H9 (cell line): Measurements from ENCODE around the gene NACA. TPM values are rescaled to one million over a fixed set of nuclear protein-coding genes. Genes with fewer than 3 reads are reported as not detected.

ENCODE experiments used
- DNase-seq: peaks from one replicate; pipeline ENCODE4 v3.0.0-alpha.2; 2017
- H2AFZ ChIP-seq: one replicate; pipeline ENCODE4 v1.6.1; 2013; ENCODE audit warnings: mild to moderate bottlenecking, low read length, control low read depth, moderate library complexity
- H2AK5ac ChIP-seq: 2 replicates; pipeline ENCODE4 v1.6.1; 2013; ENCODE audit warnings: low read length, control low read depth, mixed read lengths; ENCODE audit not compliant: insufficient read length
- H2BK120ac ChIP-seq: one replicate; pipeline ENCODE4 v1.6.1; 2013; ENCODE audit warnings: low read depth, mild to moderate bottlenecking, low read length, control low read depth, inconsistent platforms; ENCODE audit not compliant: poor library complexity, severe bottlenecking
- H2BK12ac ChIP-seq: 2 replicates; pipeline ENCODE4 v1.6.1; 2013; ENCODE audit warnings: low read length, control low read depth, mixed read lengths, low read depth; ENCODE audit not compliant: insufficient read length
- H2BK15ac ChIP-seq: 2 replicates; pipeline ENCODE4 v1.6.1; 2013; ENCODE audit warnings: low read depth, low read length, control low read depth
- H2BK20ac ChIP-seq: one replicate; pipeline ENCODE4 v1.6.1; 2013; ENCODE audit warnings: low read depth, mild to moderate bottlenecking, low read length, control low read depth, inconsistent platforms; ENCODE audit not compliant: poor library complexity, severe bottlenecking
- H2BK5ac ChIP-seq: 2 replicates; pipeline ENCODE4 v1.6.1; 2013; ENCODE audit warnings: low read length, control low read depth, mixed read lengths; ENCODE audit not compliant: insufficient read length
- H3K14ac ChIP-seq: 2 replicates; pipeline ENCODE4 v1.6.1; 2013; ENCODE audit warnings: low read length, control low read depth; ENCODE audit not compliant: insufficient read depth
- H3K18ac ChIP-seq: 2 replicates; pipeline ENCODE4 v1.6.1; 2013; ENCODE audit warnings: low read depth, mild to moderate bottlenecking, mixed read lengths, low read length, control low read depth; ENCODE audit not compliant: insufficient read length
- H3K23ac ChIP-seq: 2 replicates; pipeline ENCODE4 v1.6.1; 2013; ENCODE audit warnings: low read length, control low read depth, mixed read lengths, low read depth; ENCODE audit not compliant: insufficient read length
- H3K23me2 ChIP-seq: 2 replicates; pipeline ENCODE4 v1.6.1; 2013; ENCODE audit warnings: low read depth, mild to moderate bottlenecking, mixed read lengths, low read length, control low read depth; ENCODE audit not compliant: insufficient read length, poor library complexity, severe bottlenecking
- H3K27ac ChIP-seq: 2 replicates; pipeline ENCODE4 v1.5.1; 2013; ENCODE audit warnings: low read length, control low read depth, mixed read lengths, low read depth; ENCODE audit not compliant: insufficient read length
- H3K27me3 ChIP-seq: 2 replicates; pipeline ENCODE4 v1.6.1; 2013; ENCODE audit warnings: low read length, control low read depth, inconsistent platforms; ENCODE audit not compliant: insufficient read depth
- H3K4ac ChIP-seq: 2 replicates; pipeline ENCODE4 v1.6.1; 2013; ENCODE audit warnings: low read depth, mild to moderate bottlenecking, control low read depth, inconsistent platforms, low read length, moderate library complexity
- H3K4me1 ChIP-seq: 2 replicates; pipeline ENCODE4 v1.6.1; 2013; ENCODE audit warnings: low read length, control low read depth, inconsistent platforms; ENCODE audit not compliant: insufficient read depth
- H3K4me2 ChIP-seq: 2 replicates; pipeline ENCODE4 v1.6.1; 2013; ENCODE audit warnings: low read length, control low read depth, mixed read lengths; ENCODE audit not compliant: insufficient read length, insufficient read depth
- H3K56ac ChIP-seq: 2 replicates; pipeline ENCODE4 v1.6.1; 2013; ENCODE audit warnings: low read depth, mild to moderate bottlenecking, mixed read lengths, low read length, control low read depth; ENCODE audit not compliant: insufficient read length
- H3K79me1 ChIP-seq: 2 replicates; pipeline ENCODE4 v1.6.1; 2013; ENCODE audit warnings: low read depth, mild to moderate bottlenecking, moderate library complexity, low read length, control low read depth, inconsistent platforms; ENCODE audit not compliant: insufficient read depth, poor library complexity, severe bottlenecking
- H3K79me2 ChIP-seq: 2 replicates; pipeline ENCODE4 v1.6.1; 2013; ENCODE audit warnings: low read length, control low read depth, inconsistent platforms; ENCODE audit not compliant: insufficient read depth
- H3K9ac ChIP-seq: 2 replicates; pipeline ENCODE4 v1.6.1; 2013; ENCODE audit warnings: low read length, control low read depth, mixed read lengths; ENCODE audit not compliant: insufficient read length; ENCODE audit errors: extremely low read depth
- H3K9me3 ChIP-seq: one replicate; pipeline ENCODE4 v1.6.1; 2013; ENCODE audit warnings: low read depth, low read length, inconsistent platforms; ENCODE audit not compliant: control insufficient read depth
- H3T11ph ChIP-seq: one replicate; pipeline ENCODE4 v1.6.1; 2013; ENCODE audit warnings: mild to moderate bottlenecking, low read length, control low read depth, inconsistent platforms
- H4K20me1 ChIP-seq: one replicate; pipeline ENCODE4 v1.6.1; 2013; ENCODE audit not compliant: control insufficient read depth, insufficient read length, insufficient read depth
- H4K5ac ChIP-seq: 2 replicates; pipeline ENCODE4 v1.6.1; 2013; ENCODE audit warnings: low read depth, mild to moderate bottlenecking, mixed read lengths, low read length, control low read depth; ENCODE audit not compliant: insufficient read length
- H4K8ac ChIP-seq: replicated peaks from 2 replicates; pipeline ENCODE4 v1.6.1; 2013; ENCODE audit warnings: low read length, control low read depth, mixed read lengths, low read depth; ENCODE audit not compliant: insufficient read length
- H4K91ac ChIP-seq: 2 replicates; pipeline ENCODE4 v1.6.1; 2013; ENCODE audit warnings: low read depth, mild to moderate bottlenecking, moderate library complexity, mixed read lengths, low read length, control low read depth; ENCODE audit not compliant: insufficient read length
- H3K27ac Mint-ChIP-seq, 3 experiments: 2 replicates in 2 of 3; 3 replicates in 1 of 3; pipeline ENCODE4 v1.8.0; 2020 to 2021; ENCODE audit warnings: mixed read lengths in 3 of 3, mild to moderate bottlenecking in 1 of 3, moderate library complexity in 1 of 3
- H3K27me3 Mint-ChIP-seq: 2 replicates; pipeline ENCODE4 v1.8.0; 2021; ENCODE audit warnings: low read depth, mild to moderate bottlenecking, moderate library complexity, mixed read lengths
- H3K36me3 Mint-ChIP-seq, 3 experiments: 2 replicates in 2 of 3; 3 replicates in 1 of 3; pipeline ENCODE4 v1.8.0; 2020 to 2021; ENCODE audit warnings: low read depth in 3 of 3, mixed read lengths in 3 of 3; ENCODE audit not compliant: insufficient read depth in 1 of 3
- H3K4me1 Mint-ChIP-seq, 2 experiments: 2 replicates each; pipeline ENCODE4 v1.8.0; 2020; ENCODE audit warnings: mixed read lengths in 2 of 2
- H3K4me3 Mint-ChIP-seq, 2 experiments: 2 replicates in 1 of 2; 3 replicates in 1 of 2; pipeline ENCODE4 v1.8.0; 2020 to 2021; ENCODE audit warnings: mild to moderate bottlenecking in 2 of 2, mixed read lengths in 2 of 2, moderate library complexity in 1 of 2
- H3K9me3 Mint-ChIP-seq, 2 experiments: 2 replicates in 1 of 2; 3 replicates in 1 of 2; pipeline ENCODE4 v1.8.0; 2020; ENCODE audit warnings: mild to moderate bottlenecking in 2 of 2, mixed read lengths in 2 of 2, moderate library complexity in 1 of 2
- WGBS: extraction: QIAGEN DNeasy Blood & Tissue Kit; methylation state at CpG from one replicate; pipeline ENCODE4 v1.1.7; 2013; ENCODE audit warnings: missing lambda C conversion rate, low lambda C conversion rate, mixed read lengths; ENCODE audit not compliant: insufficient read length; ENCODE audit errors: extremely low coverage; 5-methylcytosine and 5-hydroxymethylcytosine counted together
- total RNA-seq: library from RNA; stranded (reverse); gene quantifications from 2 replicates; pipeline ENCODE4 v1.2.1, GENCODE V29; 2021
- TF ChIP-seq, protein P1 (sequence below): fragments of 200-600 bp; sonication (generic); conservative IDR thresholded peaks from 3 replicates; pipeline ENCODE4 v1.8.0; 2021; ENCODE audit warnings: antibody characterized with exemption, mild to moderate bottlenecking

The NACA gene
- total RNA-seq, 1 experiment from 2014 or later = 1,204 TPM

DNA sequence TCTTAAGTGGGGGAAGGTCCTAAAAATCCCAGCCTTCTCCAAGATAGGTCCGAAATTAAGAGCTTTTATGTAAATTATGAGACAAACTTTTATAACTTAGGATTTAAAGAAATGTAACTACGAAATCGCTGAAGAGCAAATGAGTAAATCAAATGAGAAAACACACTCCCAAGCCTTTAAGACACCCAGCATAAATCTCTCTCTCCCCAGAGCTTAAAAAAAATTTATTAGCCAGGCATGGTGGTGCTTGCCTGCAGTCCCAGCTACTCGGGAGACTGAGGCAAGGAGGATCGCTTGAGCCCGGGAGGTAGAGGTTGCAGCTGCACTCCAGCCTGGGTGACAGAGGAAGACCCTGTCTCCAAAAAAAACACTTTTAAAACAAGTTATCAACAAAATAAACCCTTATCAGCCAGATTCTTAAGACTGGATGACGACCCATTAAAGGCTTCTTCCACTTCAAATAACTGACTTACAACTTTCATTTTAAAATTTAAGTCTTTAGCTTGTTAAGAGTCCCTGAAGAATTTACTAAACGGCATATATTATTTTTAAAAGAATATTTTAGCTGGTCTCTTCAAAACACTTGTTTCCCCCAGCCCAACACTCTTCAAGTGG lies 40.2 kb downstream of the NACA start:
- Histone ChIP-seq H2AK5ac (no peak overlapping the region), H4K5ac (no peak overlapping the region), H4K8ac (no peak overlapping the region), H3K56ac (no peak overlapping the region), H3K23ac (no peak overlapping the region), H4K20me1 (no peaks in the 10 kb centered on the region), H3K27me3 (no peaks in the 10 kb centered on the region), H3K79me1 (no peaks in the 10 kb centered on the region), H3K18ac (no peak overlapping the region), H3K9ac (no peak overlapping the region), H3K9me3 (no peaks in the 10 kb centered on the region), H4K91ac (no peak overlapping the region), H3K27ac (no peak overlapping the region), H3T11ph (no peak overlapping the region), H2AFZ (no peak overlapping the region), H2BK20ac (no peak overlapping the region), H2BK15ac (no peak overlapping the region), H3K79me2 (peaks cover 70% of the 10 kb centered on the region; the same call in 1 of the 2 replicates), H3K23me2 (peaks cover 8% of the 10 kb centered on the region), H3K4ac (no peak overlapping the region), H3K4me1 (no peaks in the 10 kb centered on the region), H3K4me2 (peak overlapping the region; percentile 14), H2BK5ac (no peak overlapping the region), H3K14ac (no peak overlapping the region), H2BK12ac (no peak overlapping the region), H2BK120ac (no peak overlapping the region)
- Mint-ChIP-seq H3K27ac (peak overlapping the region in 2 of 3 experiments; percentile 71 to 73; a peak in 3 of 7 replicates), H3K9me3 (peaks cover 0 to 3% of the 10 kb centered on the region in 2 experiments; a peak in 2 of 5 replicates), H3K36me3 (peaks cover 37 to 58% (median 56%) of the 10 kb centered on the region in 3 experiments), H3K27me3 (no peaks in the 10 kb centered on the region), H3K4me3 (peak overlapping the region; percentile 99 to 100), H3K4me1 (peaks cover 18 to 31% of the 10 kb centered on the region in 2 experiments)
- TF ChIP-seq, protein P1, sequence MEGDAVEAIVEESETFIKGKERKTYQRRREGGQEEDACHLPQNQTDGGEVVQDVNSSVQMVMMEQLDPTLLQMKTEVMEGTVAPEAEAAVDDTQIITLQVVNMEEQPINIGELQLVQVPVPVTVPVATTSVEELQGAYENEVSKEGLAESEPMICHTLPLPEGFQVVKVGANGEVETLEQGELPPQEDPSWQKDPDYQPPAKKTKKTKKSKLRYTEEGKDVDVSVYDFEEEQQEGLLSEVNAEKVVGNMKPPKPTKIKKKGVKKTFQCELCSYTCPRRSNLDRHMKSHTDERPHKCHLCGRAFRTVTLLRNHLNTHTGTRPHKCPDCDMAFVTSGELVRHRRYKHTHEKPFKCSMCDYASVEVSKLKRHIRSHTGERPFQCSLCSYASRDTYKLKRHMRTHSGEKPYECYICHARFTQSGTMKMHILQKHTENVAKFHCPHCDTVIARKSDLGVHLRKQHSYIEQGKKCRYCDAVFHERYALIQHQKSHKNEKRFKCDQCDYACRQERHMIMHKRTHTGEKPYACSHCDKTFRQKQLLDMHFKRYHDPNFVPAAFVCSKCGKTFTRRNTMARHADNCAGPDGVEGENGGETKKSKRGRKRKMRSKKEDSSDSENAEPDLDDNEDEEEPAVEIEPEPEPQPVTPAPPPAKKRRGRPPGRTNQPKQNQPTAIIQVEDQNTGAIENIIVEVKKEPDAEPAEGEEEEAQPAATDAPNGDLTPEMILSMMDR = no peak
- WGBS = no CpG with 5 or more reads among the region's 8 CpGs
- peak; percentile 23 for DNase-seq
